DMS 273 (cell line): ENCODE results near the gene RD3L.

Experiments used
- DNase-seq: peaks from one replicate; lab custom pipeline; 2025; ENCODE audit not compliant: unreplicated experiment; lab: John Stamatoyannopoulos, UW

Gene RD3L

DNA sequence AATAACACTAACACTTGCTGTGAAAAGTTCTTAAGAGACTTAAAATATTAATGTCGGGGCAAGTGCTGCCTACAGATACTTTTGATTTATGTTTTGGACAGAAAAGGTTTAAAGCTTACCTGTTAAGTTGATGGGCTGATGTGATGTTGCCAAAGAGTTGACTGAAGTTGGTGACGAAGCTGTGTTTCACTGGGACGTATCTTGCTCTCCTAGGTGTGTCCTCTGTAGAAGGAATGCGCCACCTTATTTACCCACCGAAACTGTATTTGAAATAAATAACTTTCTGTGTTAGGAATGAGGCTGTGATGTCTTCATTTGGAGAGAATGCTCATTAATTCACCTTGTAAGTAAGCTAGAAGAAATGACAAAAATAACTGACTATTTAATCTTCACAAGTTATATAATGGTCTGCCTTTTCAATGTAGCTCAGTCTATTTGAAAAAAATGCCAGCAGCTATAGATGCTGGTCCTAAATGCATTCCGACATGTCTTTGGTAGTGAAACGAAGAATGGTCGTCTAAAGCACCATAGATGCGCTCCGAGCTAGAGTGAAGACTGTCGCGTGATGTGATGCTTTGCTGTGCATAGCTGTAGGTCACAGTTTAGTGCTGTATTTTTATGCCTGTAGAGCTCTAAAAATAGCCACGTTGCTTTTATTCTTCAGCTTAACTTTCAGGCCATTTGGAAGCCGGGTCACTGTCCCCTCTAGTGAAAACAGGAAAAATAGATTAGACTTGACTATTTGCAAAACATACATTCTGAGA is at the start of gene RD3L:
Gene RD3L, minus strand, starts transcription at position 557 of the 764 bp plus-strand sequence. CDS start 834 bp downstream, outside the sequence.
- DNase-seq: no peak

GRCh38 chr14:103989964-103990363 is 47.6 kb upstream of the RD3L start:
- DNase-seq: no peak

- no peak for DNase-seq
Measured at GRCh38 chr14:103989034-103989433, 46.7 kb upstream of the RD3L start.

GRCh38 chr14:103984196-103984595 is 41.9 kb upstream of the RD3L start:
- DNase-seq: no peak

GRCh38 chr14:103980623-103981238 is 38.4 kb upstream of the RD3L start:
- DNase-seq: peak; percentile 70

DNA sequence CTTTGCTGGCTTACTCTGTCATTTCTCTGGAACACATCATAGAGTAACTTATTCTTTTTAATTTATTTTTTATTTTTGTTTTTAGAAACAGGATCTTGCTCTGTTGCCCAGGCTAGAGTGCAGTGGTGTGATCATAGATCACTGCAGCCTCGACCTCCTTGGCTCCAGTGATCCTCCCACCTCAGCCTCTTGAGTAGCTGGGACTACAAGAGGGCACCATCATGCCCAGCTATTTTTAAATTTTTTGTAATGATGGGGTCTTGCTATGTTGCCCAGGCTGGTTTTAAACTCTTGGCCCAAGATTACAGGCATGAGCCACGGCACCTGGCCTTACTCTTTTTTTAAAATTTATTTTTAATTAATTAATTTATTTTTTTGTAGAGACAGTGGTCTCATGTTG is 32.2 kb upstream of the RD3L start:
- DNase-seq: no peak

DNA sequence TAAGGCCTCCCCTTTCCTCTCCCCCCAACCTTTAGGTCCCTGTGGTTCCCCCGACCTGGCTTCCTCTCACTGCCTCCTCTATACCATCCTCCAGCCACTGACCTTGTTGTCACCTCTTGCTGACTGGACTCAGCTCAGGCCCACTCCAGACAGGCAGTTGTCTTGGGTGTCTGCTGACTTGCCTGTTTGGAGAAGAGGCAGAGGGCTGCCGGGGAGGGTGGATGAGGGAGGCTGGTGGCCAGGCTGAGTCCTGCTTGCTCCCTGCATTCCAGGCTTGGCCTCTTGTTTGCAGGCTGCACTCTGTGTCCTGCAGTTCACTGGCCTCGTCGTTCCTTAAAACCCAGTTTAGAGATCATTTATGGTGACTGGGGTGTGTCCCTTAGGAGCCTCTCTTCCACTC is 31.0 kb upstream of the RD3L start:
- no peak for DNase-seq

- DNase-seq: no peak
Measured at GRCh38 chr14:103969961-103970360, 27.6 kb upstream of the RD3L start.

DNA sequence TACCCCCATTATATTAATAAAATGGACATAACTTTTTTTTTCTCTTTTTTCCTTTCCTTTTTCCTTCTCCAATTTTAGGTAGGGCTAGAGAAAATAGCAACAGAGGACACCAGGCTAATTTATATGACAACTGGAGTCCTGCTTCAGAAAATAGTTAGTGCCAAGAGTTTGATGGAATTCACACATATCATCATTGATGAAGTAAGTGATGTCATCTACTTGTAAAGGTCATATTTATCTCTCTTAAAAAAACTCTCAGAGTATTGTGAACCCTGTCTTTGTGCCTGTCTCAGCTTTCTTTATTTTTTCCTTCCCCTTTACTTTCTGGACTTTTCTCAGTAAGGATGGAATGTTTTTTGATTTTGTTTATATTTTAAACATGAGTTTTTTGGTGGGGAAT is 24.3 kb upstream of the RD3L start:
- no peak for DNase-seq

DNA sequence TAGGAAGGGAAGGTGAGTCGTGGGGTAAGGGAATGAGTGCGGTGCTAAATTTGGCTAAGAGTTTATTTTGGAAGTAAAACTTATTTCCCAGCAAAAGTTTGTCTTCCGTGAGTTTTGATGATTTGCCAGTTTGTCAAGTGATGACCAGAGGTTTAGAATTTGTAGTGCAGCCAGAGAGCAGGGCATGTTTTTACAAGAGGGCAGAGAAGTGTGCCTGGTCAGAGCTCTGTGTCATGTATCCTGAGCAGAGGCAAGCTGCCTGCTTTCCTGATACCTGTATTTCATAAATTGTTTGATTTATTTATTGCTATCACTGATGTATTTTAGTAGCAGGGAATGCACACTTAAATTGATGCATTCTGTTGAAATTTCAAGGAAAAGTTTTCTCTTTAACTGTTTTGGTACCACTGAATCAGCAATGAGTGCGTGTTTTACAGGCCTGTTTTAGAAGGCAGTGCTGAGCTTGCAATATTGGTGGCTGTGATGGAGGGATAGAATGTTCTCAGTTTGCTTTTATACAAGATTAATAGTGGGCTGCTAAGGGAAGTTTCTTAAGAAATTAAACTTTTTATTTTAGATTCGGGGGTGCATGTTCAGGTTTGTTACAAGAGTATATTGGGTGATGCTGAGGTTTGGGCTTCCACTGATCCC is 19.7 kb upstream of the RD3L start:
- no peak for DNase-seq

DNA sequence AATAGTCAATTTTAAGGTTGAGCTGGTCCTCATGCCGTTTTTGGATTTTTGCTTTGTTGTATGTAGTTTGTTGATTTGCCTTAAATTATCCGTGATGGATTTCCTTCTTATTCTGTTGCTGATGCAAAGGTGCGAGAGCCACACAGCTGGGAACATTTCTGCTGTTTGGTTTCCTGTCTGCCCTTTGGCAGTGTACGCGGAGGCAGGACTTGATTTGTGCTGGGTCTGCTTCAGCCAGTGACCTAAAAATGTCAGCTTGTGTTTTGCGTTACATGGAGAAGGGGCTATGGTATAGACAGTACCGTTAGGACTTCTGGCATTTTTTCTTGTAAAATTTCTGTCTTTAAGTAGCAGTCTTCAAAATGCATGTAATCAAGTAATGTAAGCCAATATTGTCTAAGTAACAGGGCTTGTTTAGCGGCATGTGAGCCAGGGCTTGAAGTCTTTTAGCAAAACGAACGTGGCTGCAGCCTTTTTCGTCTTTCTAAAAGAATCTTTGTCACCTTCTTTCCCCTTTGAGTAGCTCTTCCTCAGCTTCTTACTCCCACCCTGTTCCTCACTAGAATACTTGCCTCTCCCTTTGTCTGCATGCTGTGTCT is 18.2 kb upstream of the RD3L start:
- no peak for DNase-seq

DNA sequence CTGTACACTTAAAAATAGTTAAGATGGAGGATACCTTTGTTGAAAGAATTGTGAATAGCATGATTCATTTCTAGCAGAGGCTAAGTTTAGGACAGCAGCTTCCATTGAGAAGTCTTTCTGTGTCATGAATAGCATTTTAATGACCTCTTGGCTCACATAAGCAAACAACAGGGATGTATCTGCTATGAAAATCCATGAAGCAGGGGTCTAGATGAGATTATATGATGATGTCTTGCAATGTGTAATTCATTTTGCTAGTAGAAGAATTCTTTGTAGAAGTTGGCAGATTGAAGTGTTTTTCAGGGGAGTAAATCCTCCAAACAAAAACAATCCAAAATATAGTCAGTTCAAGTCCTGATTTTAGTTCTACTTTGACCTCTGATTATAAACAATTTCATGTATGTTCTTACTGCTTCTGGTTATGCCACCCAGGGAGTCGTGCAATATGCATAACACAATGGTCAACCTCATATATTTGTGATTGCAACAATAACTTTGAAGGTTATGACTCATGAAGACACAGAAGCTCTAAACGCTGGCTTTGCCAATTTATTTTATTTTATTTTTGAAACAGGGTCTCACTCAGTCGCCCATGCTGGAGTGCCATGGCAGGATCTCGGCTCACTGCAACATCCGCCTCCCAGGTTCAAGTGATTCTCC is 6.9 kb upstream of the RD3L start:
- DNase-seq: no peak

GRCh38 chr14:103948442-103948841 is 6.1 kb upstream of the RD3L start:
- DNase-seq: no peak

GRCh38 chr14:103946975-103947374 is 4.6 kb upstream of the RD3L start:
- DNase-seq: no peak

- DNase-seq: no peak
Measured at GRCh38 chr14:103943673-103944072, 1.3 kb upstream of the RD3L start.

- DNase-seq: no peak
Measured at GRCh38 chr14:103941462-103941861, 867 bp downstream of the RD3L start.

GRCh38 chr14:103935102-103935501 is 7.2 kb downstream of the RD3L start:
- no peak for DNase-seq

- no peak for DNase-seq
Measured at GRCh38 chr14:103932791-103933490, 9.4 kb downstream of the RD3L start.

- no peak for DNase-seq
Measured at GRCh38 chr14:103931422-103931821, 10.9 kb downstream of the RD3L start.

GRCh38 chr14:103930051-103930604 is 12.2 kb downstream of the RD3L start:
- no peak for DNase-seq
